ENCODE results near the gene SLC36A3. TPM values are rescaled to one million over a fixed set of nuclear protein-coding genes. Genes with fewer than 3 reads are reported as not detected.

Gene SLC36A3
- total RNA-seq, 2 experiments from 2014 or later, result not detected

GRCh38 chr5:151338734-151339133, 35.2 kb upstream of the SLC36A3 start:
- H3K79me2 ChIP-seq (ENCODE audit: insufficient read depth, low read depth, low read length), result no peaks in the 10 kb centered on the region
- ChIA-PET POLR2A (no interaction called here), CTCF (ENCODE audit: unreplicated experiment) (no interaction called here)
- intact Hi-C loops (cut with micrococcal nuclease; ENCODE audit: unreplicated experiment), result no loop called here
- H3K36me3 ChIP-seq (ENCODE audit: insufficient read depth, low read length), result no peaks in the 10 kb centered on the region
- H3K9me3 ChIP-seq (ENCODE audit: low read length), result no peaks in the 10 kb centered on the region
- H3K4me3 ChIP-seq (ENCODE audit: low read depth, low read length, poor library complexity, severe bottlenecking), result no peak overlapping the region
- H2AFZ ChIP-seq (ENCODE audit: low read length), result no peak overlapping the region
- no peaks in the 10 kb centered on the region for H3K9me2 ChIP-seq (ENCODE audit: insufficient read depth, low read length)
- no peak overlapping the region for H3K27ac ChIP-seq (ENCODE audit: low read depth, low read length, poor library complexity, severe bottlenecking)
- TF ChIP-seq EZH2phosphoT487 (IDR thresholded peaks at IDR 0.05; ENCODE audit: borderline replicate concordance, low read depth, low read length), result no peak
- TF ChIP-seq, protein P1, sequence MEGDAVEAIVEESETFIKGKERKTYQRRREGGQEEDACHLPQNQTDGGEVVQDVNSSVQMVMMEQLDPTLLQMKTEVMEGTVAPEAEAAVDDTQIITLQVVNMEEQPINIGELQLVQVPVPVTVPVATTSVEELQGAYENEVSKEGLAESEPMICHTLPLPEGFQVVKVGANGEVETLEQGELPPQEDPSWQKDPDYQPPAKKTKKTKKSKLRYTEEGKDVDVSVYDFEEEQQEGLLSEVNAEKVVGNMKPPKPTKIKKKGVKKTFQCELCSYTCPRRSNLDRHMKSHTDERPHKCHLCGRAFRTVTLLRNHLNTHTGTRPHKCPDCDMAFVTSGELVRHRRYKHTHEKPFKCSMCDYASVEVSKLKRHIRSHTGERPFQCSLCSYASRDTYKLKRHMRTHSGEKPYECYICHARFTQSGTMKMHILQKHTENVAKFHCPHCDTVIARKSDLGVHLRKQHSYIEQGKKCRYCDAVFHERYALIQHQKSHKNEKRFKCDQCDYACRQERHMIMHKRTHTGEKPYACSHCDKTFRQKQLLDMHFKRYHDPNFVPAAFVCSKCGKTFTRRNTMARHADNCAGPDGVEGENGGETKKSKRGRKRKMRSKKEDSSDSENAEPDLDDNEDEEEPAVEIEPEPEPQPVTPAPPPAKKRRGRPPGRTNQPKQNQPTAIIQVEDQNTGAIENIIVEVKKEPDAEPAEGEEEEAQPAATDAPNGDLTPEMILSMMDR (conservative IDR thresholded peaks at IDR 0.05; ENCODE audit: low read length), result no peak
- no peak overlapping the region for H3K4me2 ChIP-seq (ENCODE audit: low read length)
- BruUV-seq (replicated peaks), result no TSS peak
- no peaks in the 10 kb centered on the region for H4K20me1 ChIP-seq (ENCODE audit: insufficient read depth, low read length)
- DNase-seq (ENCODE audit: low spot score), result no peak
- no peaks in the 10 kb centered on the region for H3K4me1 ChIP-seq (ENCODE audit: insufficient read depth, low read length, poor library complexity, severe bottlenecking)

DNA sequence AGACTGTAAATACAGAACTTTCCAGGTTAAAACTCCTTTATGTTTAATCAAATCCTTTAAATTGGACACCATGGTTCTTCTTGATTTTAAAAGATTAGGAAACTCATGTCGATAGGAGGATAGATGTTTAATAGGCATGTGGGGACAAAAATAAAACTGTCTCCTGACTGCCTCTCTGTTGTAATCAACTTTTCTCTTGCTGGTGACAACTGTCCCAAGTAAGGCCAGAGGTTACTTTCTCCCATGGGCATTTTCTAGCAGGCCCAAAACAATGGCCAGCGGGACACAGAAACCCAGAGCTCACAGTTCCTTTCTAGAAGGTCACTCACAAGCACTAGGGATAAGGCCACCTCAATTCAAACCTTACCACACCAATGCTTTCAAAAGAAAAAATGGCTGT, 29.3 kb upstream of the SLC36A3 start:
- POLR2A ChIA-PET, result no interaction called here
- H3K4me1 ChIP-seq (ENCODE audit: insufficient read depth, low read length, poor library complexity, severe bottlenecking), result no peaks in the 10 kb centered on the region
- CTCF ChIA-PET (ENCODE audit: unreplicated experiment), result no interaction called here
- H3K4me2 ChIP-seq (ENCODE audit: low read length), result no peak overlapping the region
- no peaks in the 10 kb centered on the region for H3K36me3 ChIP-seq (ENCODE audit: insufficient read depth, low read length)
- no peak overlapping the region for H3K4me3 ChIP-seq (ENCODE audit: low read depth, low read length, poor library complexity, severe bottlenecking)
- BruUV-seq (replicated peaks), result no TSS peak
- no peak overlapping the region for H3K27ac ChIP-seq (ENCODE audit: low read depth, low read length, poor library complexity, severe bottlenecking)
- no peaks in the 10 kb centered on the region for H3K79me2 ChIP-seq (ENCODE audit: insufficient read depth, low read depth, low read length)
- no peak for DNase-seq (ENCODE audit: low spot score)
- no peaks in the 10 kb centered on the region for H4K20me1 ChIP-seq (ENCODE audit: insufficient read depth, low read length)
- intact Hi-C loops (cut with micrococcal nuclease; ENCODE audit: unreplicated experiment), result no loop called here
- no peaks in the 10 kb centered on the region for H3K9me2 ChIP-seq (ENCODE audit: insufficient read depth, low read length)
- no peaks in the 10 kb centered on the region for H3K9me3 ChIP-seq (ENCODE audit: low read length)
- TF ChIP-seq EZH2phosphoT487 (IDR thresholded peaks at IDR 0.05; ENCODE audit: borderline replicate concordance, low read depth, low read length), result no peak
- TF ChIP-seq, protein P1 (conservative IDR thresholded peaks at IDR 0.05; ENCODE audit: low read length), result no peak
- no peak overlapping the region for H2AFZ ChIP-seq (ENCODE audit: low read length)

- no peak overlapping the region for H3K27ac ChIP-seq (ENCODE audit: low read depth, low read length, poor library complexity, severe bottlenecking)
- intact Hi-C loops (cut with micrococcal nuclease; ENCODE audit: unreplicated experiment), result no loop called here
- CTCF ChIA-PET (ENCODE audit: unreplicated experiment), result no interaction called here
Observed at GRCh38 chr5:151328734-151329133, 25.2 kb upstream of the SLC36A3 start.

More at GRCh38 chr5:151328734-151329133, 25.2 kb upstream of the SLC36A3 start:
- DNase-seq (ENCODE audit: low spot score), result no peak
- no peaks in the 10 kb centered on the region for H3K9me2 ChIP-seq (ENCODE audit: insufficient read depth, low read length)
- no peaks in the 10 kb centered on the region for H3K4me1 ChIP-seq (ENCODE audit: insufficient read depth, low read length, poor library complexity, severe bottlenecking)
- H3K4me3 ChIP-seq (ENCODE audit: low read depth, low read length, poor library complexity, severe bottlenecking), result no peak overlapping the region
- H2AFZ ChIP-seq (ENCODE audit: low read length), result no peak overlapping the region
- no peaks in the 10 kb centered on the region for H4K20me1 ChIP-seq (ENCODE audit: insufficient read depth, low read length)
- no TSS peak for BruUV-seq (replicated peaks)
- TF ChIP-seq, protein P1 (conservative IDR thresholded peaks at IDR 0.05; ENCODE audit: low read length), result no peak
- no peak for TF ChIP-seq EZH2phosphoT487 (IDR thresholded peaks at IDR 0.05; ENCODE audit: borderline replicate concordance, low read depth, low read length)
- H3K79me2 ChIP-seq (ENCODE audit: insufficient read depth, low read depth, low read length), result no peaks in the 10 kb centered on the region
- H3K9me3 ChIP-seq (ENCODE audit: low read length), result no peaks in the 10 kb centered on the region
- H3K36me3 ChIP-seq (ENCODE audit: insufficient read depth, low read length), result no peaks in the 10 kb centered on the region
- no peak overlapping the region for H3K4me2 ChIP-seq (ENCODE audit: low read length)
- POLR2A ChIA-PET, result no interaction called here

Measured in OCI-LY7 (cell line).